Astrocyte (in vitro differentiated cells and primary cell): ENCODE measurements around the gene TFEB.

Source experiments
- CTCF ChIP-seq: IDR thresholded peaks from 2 replicates; pipeline ENCODE4 v1.5.1; 2011; ENCODE audit warnings: low read depth, mild to moderate bottlenecking, inconsistent platforms, low read length, moderate library complexity; ENCODE audit not compliant: insufficient read depth
- EZH2 ChIP-seq: IDR thresholded peaks from 2 replicates; pipeline ENCODE4 v1.6.1; 2012; ENCODE audit warnings: mild to moderate bottlenecking, low read length, inconsistent platforms; ENCODE audit not compliant: insufficient read depth

GRCh38 chr6:41654698-41655151 lies 80.7 kb downstream of the TFEB start:
- TF ChIP-seq EZH2 (no peak), CTCF (no peak)
